Stimulated activated CD8-positive, alpha-beta memory T cell treated with anti-CD3 and anti-CD28 coated beads, Interleukin-12 subunit alpha, Interleukin-12 subunit beta, amount 100 ng/mL, for 24 hours (primary cell): Measurements from ENCODE around the gene STK32A.
"Not testable (repeated sequence)": the region's sequence is repeated elsewhere in the genome, so short reads cannot be mapped to it uniquely, and the experiment has no call there.

Source experiments
- DNase-seq: peaks from one replicate; pipeline ENCODE4 v3.0.0-alpha.2; 2020; ENCODE audit errors: extremely low read depth

The STK32A gene

GRCh38 chr5:147346006-147346561 is 111.3 kb downstream of the STK32A start:
- no peak for DNase-seq

- no peak for DNase-seq
Observed at GRCh38 chr5:147348046-147348445, 113.2 kb downstream of the STK32A start.

- DNase-seq = no peak
Observed at GRCh38 chr5:147348451-147348850, 113.6 kb downstream of the STK32A start.

- no peak for DNase-seq
Observed at GRCh38 chr5:147349241-147349640, 114.4 kb downstream of the STK32A start.

GRCh38 chr5:147359101-147359500 is 124.3 kb downstream of the STK32A start:
- DNase-seq = no peak

- DNase-seq = no peak
Observed at GRCh38 chr5:147359581-147359980, 124.8 kb downstream of the STK32A start.

GRCh38 chr5:147360816-147361215 is 126.0 kb downstream of the STK32A start:
- DNase-seq = no peak

- no peak for DNase-seq
Observed at GRCh38 chr5:147361441-147362175, 126.8 kb downstream of the STK32A start.

- DNase-seq = not testable (repeated sequence)
Observed at GRCh38 chr5:147367381-147367780, 132.6 kb downstream of the STK32A start.

GRCh38 chr5:147369742-147370374 is 135.0 kb downstream of the STK32A start:
- DNase-seq = no peak

GRCh38 chr5:147371290-147371689 is 136.5 kb downstream of the STK32A start:
- DNase-seq = no peak

- DNase-seq = no peak
Observed at GRCh38 chr5:147372191-147372590, 137.4 kb downstream of the STK32A start.

- no peak for DNase-seq
Observed at GRCh38 chr5:147373328-147373727, 138.5 kb downstream of the STK32A start.

- DNase-seq = no peak
Observed at GRCh38 chr5:147375151-147375550, 140.3 kb downstream of the STK32A start.

GRCh38 chr5:147377682-147378081 is 142.9 kb downstream of the STK32A start:
- no peak for DNase-seq

- DNase-seq = no peak
Observed at GRCh38 chr5:147381555-147381954, 146.7 kb downstream of the STK32A start.

GRCh38 chr5:147382776-147383175 is 147.9 kb downstream of the STK32A start:
- DNase-seq = no peak

- no peak for DNase-seq
Observed at GRCh38 chr5:147384346-147385193, 149.7 kb downstream of the STK32A start.

- no peak for DNase-seq
Observed at GRCh38 chr5:147387109-147387508, 152.3 kb downstream of the STK32A start.

- DNase-seq = no peak
Observed at GRCh38 chr5:147388184-147389108, 153.6 kb downstream of the STK32A start.

GRCh38 chr5:147390654-147391225 is 155.9 kb downstream of the STK32A start:
- no peak for DNase-seq
